Stimulated activated naive CD8-positive, alpha-beta T cell treated with anti-CD3 and anti-CD28 coated beads, Interleukin-15, Interleukin-2, amounts not matched to agents 100 ng/mL and 50 ng/mL, for 24 hours (primary cell): ENCODE measurements around the gene EP400.
"Not testable (repeated sequence)": the region's sequence is repeated elsewhere in the genome, so short reads cannot be mapped to it uniquely, and the experiment has no call there.

Experiments used
- H3K27ac Mint-ChIP-seq: one replicate; pipeline ENCODE4 v1.8.0; 2021; ENCODE audit warnings: mild to moderate bottlenecking, mixed read lengths
- H3K27me3 Mint-ChIP-seq: one replicate; pipeline ENCODE4 v1.8.0; 2021; ENCODE audit warnings: mixed read lengths
- H3K36me3 Mint-ChIP-seq: one replicate; pipeline ENCODE4 v1.8.0; 2021; ENCODE audit warnings: low read depth, mixed read lengths
- H3K4me1 Mint-ChIP-seq: one replicate; pipeline ENCODE4 v1.8.0; 2021; ENCODE audit warnings: low read depth, mixed read lengths
- H3K4me3 Mint-ChIP-seq: one replicate; pipeline ENCODE4 v1.8.0; 2021; ENCODE audit warnings: mild to moderate bottlenecking, mixed read lengths
- H3K9me3 Mint-ChIP-seq: one replicate; pipeline ENCODE4 v1.8.0; 2021; ENCODE audit warnings: mixed read lengths

Gene EP400

DNA sequence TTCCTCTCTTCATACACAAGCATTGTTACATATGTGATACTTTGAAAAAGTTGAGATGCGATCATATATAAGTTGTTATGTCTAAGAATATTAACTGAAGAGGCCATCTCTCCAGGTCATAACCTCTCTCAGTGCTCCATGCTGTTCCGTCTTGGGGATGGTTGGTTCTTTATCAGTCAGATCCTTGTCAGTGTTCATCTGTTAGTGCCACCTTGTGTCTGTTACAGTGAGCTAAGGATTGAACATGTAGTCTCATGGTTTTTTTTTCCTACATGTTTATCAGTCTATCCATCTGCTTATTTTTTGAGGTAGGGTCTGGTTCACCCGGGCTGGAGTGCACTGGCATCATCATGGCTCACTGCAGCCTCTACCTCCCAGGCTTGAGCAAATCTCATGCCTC is 30.5 kb downstream of the EP400 start:
- Mint-ChIP-seq H3K27me3 (no peaks in the 10 kb centered on the region), H3K36me3 (peaks cover 45% of the 10 kb centered on the region), H3K4me1 (no peaks in the 10 kb centered on the region), H3K27ac (no peak overlapping the region), H3K9me3 (no peaks in the 10 kb centered on the region), H3K4me3 (no peak overlapping the region)

DNA sequence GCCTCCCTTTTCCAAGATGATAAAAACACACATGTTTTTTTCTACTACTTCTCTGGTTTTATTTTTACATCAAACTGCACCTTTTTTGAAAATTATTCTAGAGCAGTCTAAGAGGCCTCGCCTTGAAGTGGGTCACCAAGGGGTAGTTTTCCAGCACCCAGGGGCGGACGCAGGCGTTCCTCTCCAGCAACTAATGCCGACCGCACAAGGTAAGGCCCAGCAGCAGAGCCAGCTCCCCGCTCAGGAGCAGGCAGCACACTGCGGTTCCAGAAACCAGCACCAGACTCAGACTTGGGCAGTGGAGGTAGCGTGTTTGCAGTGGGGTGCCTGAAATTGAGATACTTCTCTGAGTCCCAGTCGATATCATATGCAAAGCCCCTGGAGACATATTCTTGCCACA is 31.6 kb downstream of the EP400 start:
- H3K36me3 Mint-ChIP-seq, result peaks cover 50% of the 10 kb centered on the region
- H3K4me1 Mint-ChIP-seq, result no peaks in the 10 kb centered on the region
- no peak overlapping the region for H3K4me3 Mint-ChIP-seq
- H3K27ac Mint-ChIP-seq, result no peak overlapping the region
- no peaks in the 10 kb centered on the region for H3K9me3 Mint-ChIP-seq
- no peaks in the 10 kb centered on the region for H3K27me3 Mint-ChIP-seq

GRCh38 chr12:131982041-131982440 is 32.3 kb downstream of the EP400 start:
- H3K36me3 Mint-ChIP-seq, result peaks cover 56% of the 10 kb centered on the region
- H3K27ac Mint-ChIP-seq, result no peak overlapping the region
- H3K4me1 Mint-ChIP-seq, result no peaks in the 10 kb centered on the region
- no peaks in the 10 kb centered on the region for H3K27me3 Mint-ChIP-seq
- H3K9me3 Mint-ChIP-seq, result no peaks in the 10 kb centered on the region
- H3K4me3 Mint-ChIP-seq, result no peak overlapping the region

GRCh38 chr12:131983026-131983425 is 33.3 kb downstream of the EP400 start:
- Mint-ChIP-seq H3K27ac (no peak overlapping the region), H3K27me3 (no peaks in the 10 kb centered on the region), H3K4me3 (no peak overlapping the region), H3K9me3 (no peaks in the 10 kb centered on the region), H3K36me3 (peaks cover 58% of the 10 kb centered on the region), H3K4me1 (no peaks in the 10 kb centered on the region)

DNA sequence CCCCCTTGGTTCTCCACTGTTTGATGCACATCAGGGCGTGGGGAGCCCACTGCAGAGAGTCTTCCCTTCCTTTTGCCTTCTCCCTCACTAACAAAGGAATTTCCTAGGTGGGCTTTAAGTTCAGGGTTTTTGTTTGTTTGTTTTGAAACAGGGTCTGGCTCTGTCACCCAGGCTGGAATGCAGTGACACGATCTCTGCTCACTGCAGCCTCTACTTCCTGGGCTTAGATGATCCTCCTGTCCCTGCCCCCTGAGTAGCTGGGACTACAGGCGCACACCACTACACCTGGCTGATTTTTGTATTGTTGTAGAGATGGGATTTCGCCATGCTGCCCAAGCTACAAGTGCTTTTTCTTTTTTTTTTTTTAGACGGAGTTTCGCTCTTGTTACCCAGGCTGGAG is 33.8 kb downstream of the EP400 start:
- no peaks in the 10 kb centered on the region for H3K9me3 Mint-ChIP-seq

GRCh38 chr12:131984334-131984733 is 34.6 kb downstream of the EP400 start:
- Mint-ChIP-seq H3K9me3 (no peaks in the 10 kb centered on the region), H3K27ac (no peak overlapping the region), H3K4me3 (no peak overlapping the region), H3K36me3 (peaks cover 61% of the 10 kb centered on the region), H3K4me1 (no peaks in the 10 kb centered on the region), H3K27me3 (no peaks in the 10 kb centered on the region)

More for the DNA sequence above, 33.8 kb downstream of the EP400 start:
- H3K27me3 Mint-ChIP-seq, result no peaks in the 10 kb centered on the region
- no peak overlapping the region for H3K4me3 Mint-ChIP-seq
- H3K36me3 Mint-ChIP-seq, result peaks cover 57% of the 10 kb centered on the region
- no peak overlapping the region for H3K27ac Mint-ChIP-seq
- H3K4me1 Mint-ChIP-seq, result no peaks in the 10 kb centered on the region

- H3K27me3 Mint-ChIP-seq, H3K4me1 Mint-ChIP-seq, H3K27ac Mint-ChIP-seq, H3K9me3 Mint-ChIP-seq, H3K4me3 Mint-ChIP-seq: not testable (repeated sequence)
- H3K36me3 Mint-ChIP-seq, result peaks cover 62% of the 10 kb centered on the region
These were observed 35.8 kb downstream of the EP400 start for GRCh38 chr12:131985510-131985875.

DNA sequence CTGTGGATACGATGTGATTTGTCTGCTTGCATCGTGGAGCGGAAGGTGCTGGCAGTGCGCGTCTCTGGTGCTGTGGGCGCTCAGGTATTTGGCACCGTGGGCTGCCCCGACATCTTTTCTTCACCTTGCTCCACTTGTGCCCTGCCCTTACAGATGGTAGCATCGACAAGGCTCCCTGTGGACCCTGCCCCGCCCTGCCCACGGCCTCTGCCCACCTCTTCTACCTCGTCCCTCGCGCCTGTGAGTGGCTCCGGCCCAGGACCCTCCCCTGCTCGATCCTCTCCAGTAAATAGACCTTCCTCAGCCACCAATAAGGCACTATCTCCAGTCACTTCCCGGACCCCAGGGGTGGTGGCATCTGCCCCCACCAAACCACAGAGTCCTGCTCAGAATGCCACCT is 36.6 kb downstream of the EP400 start:
- Mint-ChIP-seq H3K27me3 (no peaks in the 10 kb centered on the region), H3K27ac (no peak overlapping the region), H3K4me3 (no peak overlapping the region), H3K36me3 (peaks cover 64% of the 10 kb centered on the region), H3K9me3 (no peaks in the 10 kb centered on the region), H3K4me1 (no peaks in the 10 kb centered on the region)

- H3K27me3 Mint-ChIP-seq, result no peaks in the 10 kb centered on the region
- H3K27ac Mint-ChIP-seq, result no peak overlapping the region
- H3K4me3 Mint-ChIP-seq, result no peak overlapping the region
- no peaks in the 10 kb centered on the region for H3K9me3 Mint-ChIP-seq
- no peaks in the 10 kb centered on the region for H3K4me1 Mint-ChIP-seq
- H3K36me3 Mint-ChIP-seq, result peaks cover 60% of the 10 kb centered on the region
These were observed 37.2 kb downstream of the EP400 start for GRCh38 chr12:131986910-131987309.

GRCh38 chr12:131987552-131987951 is 37.8 kb downstream of the EP400 start:
- no peaks in the 10 kb centered on the region for H3K4me1 Mint-ChIP-seq
- H3K27ac Mint-ChIP-seq, result no peak overlapping the region
- peaks cover 62% of the 10 kb centered on the region for H3K36me3 Mint-ChIP-seq
- H3K27me3 Mint-ChIP-seq, result no peaks in the 10 kb centered on the region
- H3K9me3 Mint-ChIP-seq, result no peaks in the 10 kb centered on the region
- H3K4me3 Mint-ChIP-seq, result no peak overlapping the region

- Mint-ChIP-seq H3K27ac (no peak overlapping the region), H3K36me3 (peaks cover 63% of the 10 kb centered on the region)
These were observed 38.5 kb downstream of the EP400 start for GRCh38 chr12:131988054-131988796.

GRCh38 chr12:131989021-131989420 is 39.3 kb downstream of the EP400 start:
- Mint-ChIP-seq H3K27ac (no peak overlapping the region), H3K27me3 (no peaks in the 10 kb centered on the region), H3K9me3 (no peaks in the 10 kb centered on the region), H3K36me3 (peaks cover 68% of the 10 kb centered on the region), H3K4me1 (no peaks in the 10 kb centered on the region), H3K4me3 (no peak overlapping the region)

More at GRCh38 chr12:131988054-131988796, 38.5 kb downstream of the EP400 start:
- H3K27me3 Mint-ChIP-seq, result no peaks in the 10 kb centered on the region
- no peaks in the 10 kb centered on the region for H3K9me3 Mint-ChIP-seq
- H3K4me1 Mint-ChIP-seq, result no peaks in the 10 kb centered on the region
- H3K4me3 Mint-ChIP-seq, result no peak overlapping the region

DNA sequence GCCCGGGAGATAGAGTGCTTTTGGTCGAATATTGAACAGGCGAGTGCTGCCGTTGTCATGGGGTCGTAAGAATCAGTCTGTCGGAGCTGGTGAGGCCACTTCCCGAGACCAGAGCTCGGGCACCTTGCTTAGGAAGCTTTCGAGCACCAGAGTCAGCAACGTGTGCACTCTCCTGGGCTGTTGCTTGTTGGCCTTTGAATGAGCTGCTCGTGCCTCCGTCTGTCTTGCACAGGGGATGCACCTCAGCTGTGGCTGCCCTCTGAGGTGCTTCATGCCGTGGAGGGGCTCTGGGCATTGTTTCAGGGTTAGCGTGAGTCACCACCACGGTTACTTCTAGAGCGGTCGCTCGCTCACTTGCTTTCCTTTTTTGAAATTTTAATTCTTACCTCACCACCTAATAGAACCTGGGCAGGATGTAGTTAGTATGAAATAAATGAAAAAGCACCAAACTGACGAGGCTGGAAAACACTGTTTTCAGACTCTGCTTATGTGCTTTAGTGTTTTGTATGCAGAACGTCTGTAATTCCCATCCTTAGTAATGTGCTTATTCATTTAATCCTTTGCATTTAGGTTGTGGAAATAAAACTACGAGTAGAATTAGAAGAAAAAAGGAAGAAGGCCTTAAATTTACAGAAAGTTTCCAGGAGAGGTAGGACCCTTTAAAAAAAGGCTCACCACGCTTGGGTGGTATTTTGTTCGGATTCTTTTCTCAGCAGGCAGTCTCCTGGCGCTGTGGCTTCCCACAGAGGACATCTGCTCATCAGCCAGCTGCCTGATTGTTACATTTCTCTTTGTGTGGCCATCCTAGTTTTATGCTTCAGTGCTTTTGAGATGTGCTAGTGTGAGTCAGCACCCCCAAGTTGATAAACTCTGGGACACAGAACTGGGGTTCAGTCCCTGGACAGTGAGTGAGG is 40.6 kb downstream of the EP400 start:
- Mint-ChIP-seq H3K4me1 (no peaks in the 10 kb centered on the region), H3K9me3 (no peaks in the 10 kb centered on the region), H3K27ac (no peak overlapping the region), H3K36me3 (peaks cover 80% of the 10 kb centered on the region), H3K27me3 (no peaks in the 10 kb centered on the region), H3K4me3 (no peak overlapping the region)

DNA sequence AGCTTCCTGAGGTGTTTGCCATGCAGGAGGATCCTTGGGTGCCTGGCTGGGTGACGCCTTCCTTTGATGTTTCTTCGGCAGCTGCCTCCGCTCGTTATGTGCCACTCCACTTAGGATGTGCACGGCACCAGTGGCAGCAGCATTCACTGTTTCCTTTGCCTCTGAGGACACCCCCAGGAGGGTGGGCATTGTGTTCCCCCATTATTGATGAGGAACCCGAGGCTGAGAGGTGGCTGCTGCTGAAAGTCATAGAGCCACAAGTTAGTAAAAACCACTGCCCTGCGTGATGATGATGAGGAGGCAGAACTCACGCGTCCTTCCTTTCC is 41.2 kb downstream of the EP400 start:
- Mint-ChIP-seq H3K4me3 (no peak overlapping the region), H3K36me3 (peaks cover 81% of the 10 kb centered on the region), H3K27ac (no peak overlapping the region), H3K27me3 (no peaks in the 10 kb centered on the region), H3K4me1 (no peaks in the 10 kb centered on the region), H3K9me3 (no peaks in the 10 kb centered on the region)

GRCh38 chr12:131991816-131992430 is 42.2 kb downstream of the EP400 start:
- Mint-ChIP-seq H3K4me1 (no peaks in the 10 kb centered on the region), H3K36me3 (peaks cover 78% of the 10 kb centered on the region), H3K27me3 (no peaks in the 10 kb centered on the region), H3K4me3 (no peak overlapping the region), H3K9me3 (no peaks in the 10 kb centered on the region), H3K27ac (no peak overlapping the region)
